Astrocyte (in vitro differentiated cells and primary cell): ENCODE data around the gene ADARB2. TPM values are rescaled to one million over a fixed set of nuclear protein-coding genes. Genes with fewer than 3 reads are reported as not detected.

ENCODE experiments used
- DNase-seq: peaks from one replicate; pipeline ENCODE4 v3.0.0-alpha.2; 2010; ENCODE audit warnings: low read depth
- FAIRE-seq: peaks from 2 replicates; lab custom pipeline; 2011; peaks lifted over from hg19 to GRCh38; lab: Jason Lieb, UNC
- H2AFZ ChIP-seq: 2 replicates; pipeline ENCODE4 v1.6.0; 2012; ENCODE audit warnings: low read depth, low read length, inconsistent platforms
- H3K27ac ChIP-seq: 2 replicates; pipeline ENCODE4 v1.5.1; 2011; ENCODE audit warnings: low read depth, low read length, inconsistent platforms
- H3K27me3 ChIP-seq: 2 replicates; pipeline ENCODE4 v1.6.0; 2011; ENCODE audit warnings: low read length, inconsistent platforms; ENCODE audit not compliant: insufficient read depth
- H3K36me3 ChIP-seq: 2 replicates; pipeline ENCODE4 v1.5.1; 2011; ENCODE audit warnings: low read length, inconsistent platforms; ENCODE audit not compliant: insufficient read depth
- H3K4me1 ChIP-seq: 2 replicates; pipeline ENCODE4 v1.5.1; 2011; ENCODE audit warnings: low read length, inconsistent platforms; ENCODE audit not compliant: insufficient read depth
- H3K4me2 ChIP-seq: 2 replicates; pipeline ENCODE4 v1.6.0; 2012; ENCODE audit warnings: low read length, inconsistent platforms
- H3K4me3 ChIP-seq: 2 replicates; pipeline ENCODE4 v1.5.1; 2011; ENCODE audit warnings: low read depth, mild to moderate bottlenecking, low read length, inconsistent platforms; ENCODE audit not compliant: insufficient read depth
- H3K79me2 ChIP-seq: 2 replicates; pipeline ENCODE4 v1.6.0; 2012; ENCODE audit warnings: mild to moderate bottlenecking, low read length, inconsistent platforms; ENCODE audit not compliant: insufficient read depth
- H3K9ac ChIP-seq: 2 replicates; pipeline ENCODE4 v1.6.0; 2012; ENCODE audit warnings: mild to moderate bottlenecking, low read length, inconsistent platforms
- H3K9me3 ChIP-seq: 2 replicates; pipeline ENCODE4 v1.5.1; 2012; ENCODE audit warnings: low read depth, mild to moderate bottlenecking, low read length, inconsistent platforms; ENCODE audit not compliant: insufficient read depth
- H4K20me1 ChIP-seq: 2 replicates; pipeline ENCODE4 v1.6.0; 2012; ENCODE audit warnings: low read length, inconsistent platforms; ENCODE audit not compliant: insufficient read depth
- H3K27ac Mint-ChIP-seq: one replicate; pipeline ENCODE4 v1.8.0; 2021; ENCODE audit warnings: mild to moderate bottlenecking, mixed read lengths; ENCODE audit not compliant: unreplicated experiment
- H3K27me3 Mint-ChIP-seq: one replicate; pipeline ENCODE4 v1.8.0; 2021; ENCODE audit warnings: low read depth, mixed read lengths; ENCODE audit not compliant: unreplicated experiment
- H3K36me3 Mint-ChIP-seq: one replicate; pipeline ENCODE4 v1.8.0; 2021; ENCODE audit warnings: low read depth, mixed read lengths; ENCODE audit not compliant: unreplicated experiment
- H3K4me1 Mint-ChIP-seq: one replicate; pipeline ENCODE4 v1.8.0; 2021; ENCODE audit warnings: low read depth, mixed read lengths; ENCODE audit not compliant: unreplicated experiment
- H3K4me3 Mint-ChIP-seq: one replicate; pipeline ENCODE4 v1.8.0; 2021; ENCODE audit warnings: mild to moderate bottlenecking, moderate library complexity, mixed read lengths; ENCODE audit not compliant: unreplicated experiment
- H3K9me3 Mint-ChIP-seq: one replicate; pipeline ENCODE4 v1.8.0; 2021; ENCODE audit warnings: mild to moderate bottlenecking, mixed read lengths; ENCODE audit not compliant: unreplicated experiment
- EZH2 ChIP-seq: IDR thresholded peaks from 2 replicates; pipeline ENCODE4 v1.6.1; 2012; ENCODE audit warnings: mild to moderate bottlenecking, low read length, inconsistent platforms; ENCODE audit not compliant: insufficient read depth
- total RNA-seq: library from RNA; stranded (reverse); gene quantifications from 2 replicates; pipeline ENCODE4 v1.2.1, GENCODE V29; 2021
- TF ChIP-seq, protein P1 (sequence below): IDR thresholded peaks from 2 replicates; pipeline ENCODE4 v1.5.1; 2011; ENCODE audit warnings: low read depth, mild to moderate bottlenecking, inconsistent platforms, low read length, moderate library complexity; ENCODE audit not compliant: insufficient read depth

ADARB2 gene
- total RNA-seq, 1 donor from 2014 or later, result 0.18 TPM

DNA sequence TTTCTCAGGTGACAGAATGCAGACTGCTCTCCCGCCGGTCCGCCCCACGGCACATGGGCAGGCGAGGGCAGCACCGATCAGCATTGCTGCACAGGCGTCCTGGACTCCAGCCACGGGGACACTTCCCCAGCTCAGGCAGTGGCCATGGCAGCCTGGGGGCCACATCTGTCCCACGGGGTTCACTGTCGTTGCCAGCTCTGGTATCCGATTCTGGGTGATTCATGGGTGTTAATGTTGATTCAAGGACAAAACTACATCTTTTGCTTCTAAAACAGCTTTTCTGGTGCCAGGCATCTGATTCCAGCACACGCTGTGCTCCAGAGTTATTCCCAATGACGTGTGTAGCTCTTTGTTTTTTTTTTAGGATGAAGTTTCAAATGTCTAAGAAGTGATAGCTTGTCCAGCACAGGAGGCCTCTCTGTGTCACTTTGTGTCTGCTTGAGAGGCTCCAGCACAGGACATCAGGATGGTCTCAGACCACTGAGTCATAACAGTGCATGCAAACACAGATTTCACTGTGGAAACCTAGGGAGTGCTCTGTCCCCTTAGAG lies 463.1 kb downstream of the ADARB2 start:
- no peak overlapping the region for H3K4me2 ChIP-seq

DNA sequence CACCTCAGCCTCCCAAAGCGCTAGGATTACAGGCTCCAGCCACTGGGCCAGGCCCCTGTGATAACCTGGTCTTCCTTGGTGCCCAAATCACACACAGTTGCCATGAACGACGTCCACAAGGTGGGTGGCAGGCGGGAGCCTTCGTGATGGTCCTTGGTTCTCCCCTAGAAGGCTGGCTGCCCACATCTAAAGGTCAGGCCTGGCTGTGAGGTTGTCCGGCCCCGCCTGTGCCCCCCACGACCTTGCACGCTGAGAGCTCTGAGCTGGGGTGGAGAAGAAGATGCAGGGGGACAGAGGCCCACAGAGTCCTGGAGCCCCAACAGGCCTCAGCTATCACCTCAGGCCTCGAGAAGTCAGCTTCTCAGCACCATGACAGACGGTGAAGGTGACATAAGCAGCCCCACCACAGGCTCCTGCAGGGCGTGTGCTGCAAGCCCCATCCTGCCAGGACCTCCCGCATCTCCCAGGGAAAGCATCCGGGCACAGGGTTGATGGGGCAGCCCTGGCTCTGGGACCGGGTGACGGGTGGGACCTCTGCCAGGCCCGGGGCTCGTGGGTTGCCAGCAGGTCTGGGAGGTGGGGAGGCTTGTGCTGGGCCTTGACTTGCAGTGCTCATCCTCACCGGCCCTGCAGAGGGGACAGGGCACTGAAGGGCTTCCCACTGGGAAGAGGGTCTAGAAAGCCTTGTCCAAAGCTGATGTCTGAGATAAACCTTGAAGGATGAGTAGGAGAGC lies 463.8 kb downstream of the ADARB2 start:
- DNase-seq (no peak), FAIRE-seq (no peak)
- no peak overlapping the region for H3K4me3 ChIP-seq
- no peak overlapping the region for H3K27ac ChIP-seq
- no peaks in the 10 kb centered on the region for H3K9me3 ChIP-seq
- no peaks in the 10 kb centered on the region for H3K27me3 ChIP-seq
- H4K20me1 ChIP-seq, result no peaks in the 10 kb centered on the region
- Mint-ChIP-seq H3K27me3 (peaks cover 52% of the 10 kb centered on the region), H3K36me3 (peaks cover 1% of the 10 kb centered on the region), H3K4me1 (no peaks in the 10 kb centered on the region), H3K27ac (no peak overlapping the region), H3K4me3 (no peak overlapping the region), H3K9me3 (peaks cover 15% of the 10 kb centered on the region)
- H3K79me2 ChIP-seq, result no peaks in the 10 kb centered on the region
- no peak overlapping the region for H3K9ac ChIP-seq
- no peaks in the 10 kb centered on the region for H3K4me1 ChIP-seq
- no peak for TF ChIP-seq EZH2
- TF ChIP-seq, protein P1, sequence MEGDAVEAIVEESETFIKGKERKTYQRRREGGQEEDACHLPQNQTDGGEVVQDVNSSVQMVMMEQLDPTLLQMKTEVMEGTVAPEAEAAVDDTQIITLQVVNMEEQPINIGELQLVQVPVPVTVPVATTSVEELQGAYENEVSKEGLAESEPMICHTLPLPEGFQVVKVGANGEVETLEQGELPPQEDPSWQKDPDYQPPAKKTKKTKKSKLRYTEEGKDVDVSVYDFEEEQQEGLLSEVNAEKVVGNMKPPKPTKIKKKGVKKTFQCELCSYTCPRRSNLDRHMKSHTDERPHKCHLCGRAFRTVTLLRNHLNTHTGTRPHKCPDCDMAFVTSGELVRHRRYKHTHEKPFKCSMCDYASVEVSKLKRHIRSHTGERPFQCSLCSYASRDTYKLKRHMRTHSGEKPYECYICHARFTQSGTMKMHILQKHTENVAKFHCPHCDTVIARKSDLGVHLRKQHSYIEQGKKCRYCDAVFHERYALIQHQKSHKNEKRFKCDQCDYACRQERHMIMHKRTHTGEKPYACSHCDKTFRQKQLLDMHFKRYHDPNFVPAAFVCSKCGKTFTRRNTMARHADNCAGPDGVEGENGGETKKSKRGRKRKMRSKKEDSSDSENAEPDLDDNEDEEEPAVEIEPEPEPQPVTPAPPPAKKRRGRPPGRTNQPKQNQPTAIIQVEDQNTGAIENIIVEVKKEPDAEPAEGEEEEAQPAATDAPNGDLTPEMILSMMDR, result no peak
- no peaks in the 10 kb centered on the region for H3K36me3 ChIP-seq
- H2AFZ ChIP-seq, result no peak overlapping the region
- H3K4me2 ChIP-seq, result no peak overlapping the region

More for the DNA sequence above, 463.1 kb downstream of the ADARB2 start:
- H2AFZ ChIP-seq, result no peak overlapping the region
- DNase-seq (no peak), FAIRE-seq (no peak)
- H3K79me2 ChIP-seq, result no peaks in the 10 kb centered on the region
- Mint-ChIP-seq H3K27me3 (peaks cover 54% of the 10 kb centered on the region), H3K4me1 (no peaks in the 10 kb centered on the region), H3K27ac (no peak overlapping the region), H3K36me3 (peaks cover 1% of the 10 kb centered on the region), H3K4me3 (no peak overlapping the region), H3K9me3 (peaks cover 15% of the 10 kb centered on the region)
- H3K4me3 ChIP-seq, result no peak overlapping the region
- no peak for TF ChIP-seq EZH2
- TF ChIP-seq, protein P1, result no peak
- no peaks in the 10 kb centered on the region for H3K9me3 ChIP-seq
- H3K4me1 ChIP-seq, result no peaks in the 10 kb centered on the region
- H3K27me3 ChIP-seq, result no peaks in the 10 kb centered on the region
- H3K27ac ChIP-seq, result no peak overlapping the region
- H3K9ac ChIP-seq, result no peak overlapping the region
- no peaks in the 10 kb centered on the region for H3K36me3 ChIP-seq
- H4K20me1 ChIP-seq, result no peaks in the 10 kb centered on the region

DNA sequence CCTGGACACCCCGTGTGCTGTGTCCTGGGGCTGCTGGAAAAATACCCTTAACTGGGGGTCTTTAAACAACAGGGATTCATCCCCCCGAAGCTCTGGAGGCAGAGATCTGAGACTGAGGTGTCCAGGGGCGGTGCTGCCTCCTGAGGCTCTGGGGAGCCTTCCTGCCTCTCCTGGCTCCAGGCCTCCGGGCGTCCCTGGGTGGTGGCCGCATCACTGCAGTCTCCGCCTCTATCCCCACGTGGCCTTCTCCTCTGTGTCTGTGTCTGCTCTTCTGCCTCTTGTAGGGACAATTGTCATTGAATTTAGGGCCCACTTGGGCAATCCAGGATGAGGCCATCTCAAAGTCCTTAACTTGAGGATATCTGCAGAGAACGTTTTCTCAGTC lies 464.6 kb downstream of the ADARB2 start:
- no peaks in the 10 kb centered on the region for H3K79me2 ChIP-seq
- H3K27ac ChIP-seq, result no peak overlapping the region
- Mint-ChIP-seq H3K36me3 (peaks cover 1% of the 10 kb centered on the region), H3K4me3 (no peak overlapping the region), H3K9me3 (peaks cover 13% of the 10 kb centered on the region), H3K27ac (no peak overlapping the region), H3K4me1 (no peaks in the 10 kb centered on the region), H3K27me3 (peaks cover 47% of the 10 kb centered on the region)
- no peaks in the 10 kb centered on the region for H3K27me3 ChIP-seq
- H3K9me3 ChIP-seq, result no peaks in the 10 kb centered on the region
- TF ChIP-seq, protein P1, result no peak
- TF ChIP-seq EZH2, result no peak
- H2AFZ ChIP-seq, result no peak overlapping the region
- no peak overlapping the region for H3K4me2 ChIP-seq
- FAIRE-seq, result no peak
- H4K20me1 ChIP-seq, result no peaks in the 10 kb centered on the region
- no peaks in the 10 kb centered on the region for H3K4me1 ChIP-seq
- H3K9ac ChIP-seq, result no peak overlapping the region
- H3K36me3 ChIP-seq, result no peaks in the 10 kb centered on the region
- no peak overlapping the region for H3K4me3 ChIP-seq
- DNase-seq, result no peak
